ENCODE data around the gene ANO1.

- TF ChIP-seq POLR2A (IDR thresholded peaks at IDR 0.05; ENCODE audit: low read depth, low read length) (no peak), POLR2AphosphoS5 (IDR thresholded peaks at IDR 0.05; ENCODE audit: low read depth, low read length) (no peak), TAF1 (IDR thresholded peaks at IDR 0.05; ENCODE audit: low read depth, low read length) (no peak), PAX5 (IDR thresholded peaks at IDR 0.05; ENCODE audit: insufficient read depth, low read length, severe bottlenecking) (no peak), SPI1 (IDR thresholded peaks at IDR 0.05; ENCODE audit: low read depth, low read length) (no peak), POU2F2 (IDR thresholded peaks at IDR 0.05; ENCODE audit: low read depth, low read length) (no peak)
These were observed 45.7 kb upstream of the ANO1 start for GRCh38 chr11:70032470-70032795.

All from GM12891 (cell line).